GM12865 (cell line): ENCODE results near the gene FXYD4.

Source experiments
- DNase-seq: peaks from one replicate; pipeline ENCODE4 v3.0.0; 2010; ENCODE audit warnings: low read depth
- H3K4me3 ChIP-seq: 2 replicates; pipeline ENCODE4 v1.5.1; 2011; ENCODE audit warnings: mild to moderate bottlenecking, low read depth, low read length, control low read depth
- TF ChIP-seq, protein P1 (sequence below): IDR thresholded peaks from 2 replicates; pipeline ENCODE4 v1.5.1; 2011; ENCODE audit warnings: low read length, control low read depth, low read depth, inconsistent platforms; ENCODE audit not compliant: insufficient read depth; ENCODE audit errors: missing control alignments

The FXYD4 gene, protein sequence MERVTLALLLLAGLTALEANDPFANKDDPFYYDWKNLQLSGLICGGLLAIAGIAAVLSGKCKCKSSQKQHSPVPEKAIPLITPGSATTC

DNA sequence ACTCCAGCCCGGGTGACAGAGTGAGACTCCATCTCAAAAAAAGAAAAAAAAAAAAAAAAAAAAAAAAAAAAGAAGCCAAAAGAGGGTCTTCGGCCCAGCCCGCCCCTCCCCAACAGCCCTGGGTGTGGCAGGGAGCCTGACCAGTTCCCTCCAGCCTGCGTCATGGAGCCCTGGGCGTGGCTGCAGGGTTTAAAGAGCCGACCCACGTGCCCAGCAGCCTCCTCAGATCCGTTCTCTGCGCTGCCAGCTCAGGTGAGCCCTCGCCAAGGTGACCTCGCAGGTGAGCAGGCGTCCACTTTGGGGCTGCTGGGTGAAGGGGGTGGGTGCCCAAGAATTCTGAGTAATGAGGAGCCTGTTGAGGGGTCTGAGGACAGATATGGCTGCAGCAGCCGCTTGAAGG lies at the start of gene FXYD4:
TSS of gene FXYD4 (plus strand) at position 219 of the 400 bp plus-strand sequence. CDS start 2,111 bp downstream, outside the sequence.
- no peak for DNase-seq
- H3K4me3 ChIP-seq, result no peak within 1 kb of the TSS
- TF ChIP-seq, protein P1, sequence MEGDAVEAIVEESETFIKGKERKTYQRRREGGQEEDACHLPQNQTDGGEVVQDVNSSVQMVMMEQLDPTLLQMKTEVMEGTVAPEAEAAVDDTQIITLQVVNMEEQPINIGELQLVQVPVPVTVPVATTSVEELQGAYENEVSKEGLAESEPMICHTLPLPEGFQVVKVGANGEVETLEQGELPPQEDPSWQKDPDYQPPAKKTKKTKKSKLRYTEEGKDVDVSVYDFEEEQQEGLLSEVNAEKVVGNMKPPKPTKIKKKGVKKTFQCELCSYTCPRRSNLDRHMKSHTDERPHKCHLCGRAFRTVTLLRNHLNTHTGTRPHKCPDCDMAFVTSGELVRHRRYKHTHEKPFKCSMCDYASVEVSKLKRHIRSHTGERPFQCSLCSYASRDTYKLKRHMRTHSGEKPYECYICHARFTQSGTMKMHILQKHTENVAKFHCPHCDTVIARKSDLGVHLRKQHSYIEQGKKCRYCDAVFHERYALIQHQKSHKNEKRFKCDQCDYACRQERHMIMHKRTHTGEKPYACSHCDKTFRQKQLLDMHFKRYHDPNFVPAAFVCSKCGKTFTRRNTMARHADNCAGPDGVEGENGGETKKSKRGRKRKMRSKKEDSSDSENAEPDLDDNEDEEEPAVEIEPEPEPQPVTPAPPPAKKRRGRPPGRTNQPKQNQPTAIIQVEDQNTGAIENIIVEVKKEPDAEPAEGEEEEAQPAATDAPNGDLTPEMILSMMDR, result no peak

- DNase-seq, result no peak
- H3K4me3 ChIP-seq, result no peak overlapping the region
These were observed 49.1 kb upstream of the FXYD4 start for GRCh38 chr10:43322331-43322730.

DNA sequence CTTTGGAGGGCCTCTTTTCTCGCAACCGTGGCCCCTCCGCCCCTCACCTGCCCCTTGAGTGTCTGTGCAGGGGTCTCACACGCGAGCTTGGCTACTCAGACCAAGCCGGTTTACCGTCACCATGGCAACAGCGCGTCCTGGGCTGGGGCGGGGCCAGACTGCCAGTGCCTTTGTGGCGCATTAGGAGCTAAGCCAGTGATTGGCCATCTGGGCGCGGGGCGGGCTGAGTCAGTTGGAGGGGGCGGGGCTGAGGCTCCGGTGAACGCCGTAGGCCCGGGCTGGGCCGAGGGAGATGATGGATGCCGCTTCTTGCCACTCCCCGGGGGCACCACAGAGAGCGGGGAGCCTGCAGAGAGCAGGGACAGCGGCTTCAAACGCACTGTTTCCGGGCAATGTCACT lies 48.7 kb upstream of the FXYD4 start:
- DNase-seq, result peak; percentile 64
- no peak overlapping the region for H3K4me3 ChIP-seq
- TF ChIP-seq, protein P1, result no peak

More at GRCh38 chr10:43322331-43322730, 49.1 kb upstream of the FXYD4 start:
- TF ChIP-seq, protein P1, result no peak

DNA sequence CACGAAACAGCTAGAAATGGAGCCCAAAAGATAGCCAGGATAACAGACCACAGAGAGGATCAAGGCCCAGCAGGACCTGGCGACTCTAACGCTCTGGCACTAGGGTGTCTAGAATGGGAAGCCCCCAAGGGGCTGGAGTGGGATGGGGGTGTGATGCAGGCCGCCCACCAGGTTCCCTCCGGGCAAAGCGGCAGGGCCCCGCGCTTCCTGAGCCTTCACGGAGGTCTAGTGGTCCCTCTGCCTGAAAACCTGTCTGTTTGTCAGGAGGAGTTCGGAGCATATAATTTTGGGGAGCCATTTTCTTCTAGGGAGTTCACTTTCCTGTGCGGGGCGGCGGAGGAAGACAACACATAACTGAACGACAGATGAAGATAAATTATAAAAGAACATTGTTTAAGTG lies 48.2 kb upstream of the FXYD4 start:
- no peak overlapping the region for H3K4me3 ChIP-seq
- TF ChIP-seq, protein P1, result no peak
- no peak for DNase-seq

GRCh38 chr10:43324876-43325275 lies 46.6 kb upstream of the FXYD4 start:
- no peak for DNase-seq
- TF ChIP-seq, protein P1, result no peak

GRCh38 chr10:43327171-43327570 lies 44.3 kb upstream of the FXYD4 start:
- H3K4me3 ChIP-seq, result no peak overlapping the region
- DNase-seq, result no peak

More at GRCh38 chr10:43324876-43325275, 46.6 kb upstream of the FXYD4 start:
- no peak overlapping the region for H3K4me3 ChIP-seq

More at GRCh38 chr10:43327171-43327570, 44.3 kb upstream of the FXYD4 start:
- TF ChIP-seq, protein P1, result no peak
